ENCODE data around the gene PCAT6.

Gene PCAT6

DNA sequence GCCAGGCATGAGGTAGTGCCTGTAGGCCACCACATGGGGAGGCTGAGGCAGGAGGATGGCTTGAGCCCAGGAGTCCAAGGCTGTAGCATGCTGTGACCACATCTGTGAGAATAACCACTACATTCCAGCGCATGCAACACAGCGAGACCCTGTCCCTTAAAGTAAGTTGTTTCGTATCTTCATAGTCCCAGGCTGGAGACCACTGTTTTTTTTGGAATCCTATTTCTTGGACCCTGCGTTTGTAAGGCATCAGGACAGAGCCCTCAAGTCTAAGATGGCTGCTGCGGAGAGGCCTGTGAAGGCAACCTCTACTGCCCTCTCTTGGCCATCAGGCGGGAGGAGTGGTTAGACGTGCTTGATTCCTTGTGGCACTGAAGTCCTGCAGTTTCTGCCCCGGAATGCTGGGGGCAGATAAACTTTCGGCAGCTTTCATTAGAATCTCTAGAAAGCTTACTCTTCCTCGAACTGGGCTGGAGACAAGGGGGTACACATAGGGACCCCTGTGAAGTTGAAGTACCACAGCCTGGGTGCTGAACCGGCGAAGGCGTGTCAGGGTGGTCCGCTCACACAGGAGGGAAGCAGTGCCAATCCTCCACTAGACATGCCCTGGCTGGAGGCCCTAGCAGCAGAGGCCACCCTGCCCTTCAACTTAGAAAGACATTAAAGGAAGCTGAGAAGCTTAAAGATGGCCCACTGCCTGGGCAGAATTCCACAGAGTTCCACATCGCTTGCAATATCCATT, 41.6 kb downstream of the PCAT6 start:
- Mint-ChIP-seq H3K4me3 (no peak overlapping the region), H3K9me3 (ENCODE audit: low read depth) (no peaks in the 10 kb centered on the region), H3K36me3 (no peaks in the 10 kb centered on the region), H3K27ac (no peak overlapping the region), H3K4me1 (ENCODE audit: low read depth) (no peaks in the 10 kb centered on the region), H3K27me3 (no peaks in the 10 kb centered on the region)

DNA sequence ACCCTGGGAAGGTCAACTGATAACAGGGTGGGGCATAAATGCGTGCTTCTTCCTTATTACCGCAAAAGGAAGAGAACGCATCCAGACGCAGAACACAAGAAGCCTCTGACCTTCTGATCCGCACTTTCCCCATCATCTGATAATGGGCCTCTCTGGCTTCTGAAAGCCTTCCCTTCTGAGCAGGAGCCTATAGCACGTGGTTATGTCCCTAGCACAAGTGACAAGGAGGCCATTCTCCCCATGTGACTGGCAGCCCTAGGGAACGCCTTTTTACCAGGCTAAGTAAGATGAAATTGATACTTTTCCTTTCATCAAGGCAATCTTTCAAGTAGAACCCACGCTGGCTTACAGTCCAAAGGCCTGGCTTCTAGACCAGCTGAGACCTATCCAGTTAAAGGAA, 44.0 kb downstream of the PCAT6 start:
- H3K4me1 Mint-ChIP-seq (ENCODE audit: low read depth) = no peaks in the 10 kb centered on the region
- no peaks in the 10 kb centered on the region for H3K9me3 Mint-ChIP-seq (ENCODE audit: low read depth)

DNA sequence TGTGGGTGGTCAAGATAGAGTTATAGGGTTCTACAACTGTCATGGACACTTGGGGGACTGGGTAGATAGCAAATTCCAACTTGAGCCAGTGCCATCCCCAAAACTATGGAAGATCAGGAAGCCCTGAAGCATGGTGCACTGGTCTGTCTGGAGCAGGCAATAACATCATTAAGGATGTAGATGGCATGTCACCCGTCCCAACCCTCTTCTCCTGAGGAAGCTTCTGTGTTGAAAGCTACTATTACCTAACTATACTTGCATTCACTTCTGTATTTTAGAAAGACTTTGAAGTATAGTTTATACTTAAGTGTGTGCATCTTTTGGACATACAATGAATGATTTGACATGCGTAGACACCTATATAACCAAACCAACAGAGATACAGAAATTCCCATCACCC, 45.3 kb downstream of the PCAT6 start:
- Mint-ChIP-seq H3K9me3 (ENCODE audit: low read depth) (no peaks in the 10 kb centered on the region), H3K27me3 (peaks cover 5% of the 10 kb centered on the region), H3K27ac (no peak overlapping the region), H3K4me3 (no peak overlapping the region), H3K36me3 (no peaks in the 10 kb centered on the region), H3K4me1 (ENCODE audit: low read depth) (peaks cover 4% of the 10 kb centered on the region)

More for the DNA sequence above, 44.0 kb downstream of the PCAT6 start:
- Mint-ChIP-seq H3K36me3 (no peaks in the 10 kb centered on the region), H3K27ac (no peak overlapping the region), H3K4me3 (no peak overlapping the region), H3K27me3 (peaks cover 2% of the 10 kb centered on the region)

DNA sequence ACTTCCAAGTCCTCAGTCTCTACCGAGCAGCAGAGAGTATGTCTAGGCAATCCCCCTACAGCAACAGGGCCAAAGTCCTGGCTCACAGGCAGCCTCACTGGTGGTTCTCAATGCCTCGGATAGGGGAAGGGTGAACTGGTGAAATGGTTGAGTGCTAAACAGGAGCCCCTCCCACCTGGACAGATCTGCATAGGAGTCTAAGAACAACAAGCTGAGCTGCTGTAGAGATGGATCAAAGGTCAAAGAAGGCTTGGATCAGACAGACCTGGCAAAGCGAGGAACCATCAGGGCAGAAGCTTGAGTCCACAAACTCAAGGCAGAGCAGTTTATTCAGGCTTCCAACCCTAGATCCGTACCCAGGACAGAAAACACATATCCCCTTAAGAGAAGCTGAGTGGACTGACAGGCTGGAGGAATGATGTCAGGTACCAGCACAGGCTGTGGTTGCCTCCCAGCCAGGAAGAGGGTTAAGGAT, 46.4 kb downstream of the PCAT6 start:
- no peak overlapping the region for H3K27ac Mint-ChIP-seq
- peaks cover 10% of the 10 kb centered on the region for H3K27me3 Mint-ChIP-seq
- H3K36me3 Mint-ChIP-seq = no peaks in the 10 kb centered on the region
- H3K9me3 Mint-ChIP-seq (ENCODE audit: low read depth) = no peaks in the 10 kb centered on the region
- H3K4me1 Mint-ChIP-seq (ENCODE audit: low read depth) = peaks cover 11% of the 10 kb centered on the region
- H3K4me3 Mint-ChIP-seq = no peak overlapping the region

DNA sequence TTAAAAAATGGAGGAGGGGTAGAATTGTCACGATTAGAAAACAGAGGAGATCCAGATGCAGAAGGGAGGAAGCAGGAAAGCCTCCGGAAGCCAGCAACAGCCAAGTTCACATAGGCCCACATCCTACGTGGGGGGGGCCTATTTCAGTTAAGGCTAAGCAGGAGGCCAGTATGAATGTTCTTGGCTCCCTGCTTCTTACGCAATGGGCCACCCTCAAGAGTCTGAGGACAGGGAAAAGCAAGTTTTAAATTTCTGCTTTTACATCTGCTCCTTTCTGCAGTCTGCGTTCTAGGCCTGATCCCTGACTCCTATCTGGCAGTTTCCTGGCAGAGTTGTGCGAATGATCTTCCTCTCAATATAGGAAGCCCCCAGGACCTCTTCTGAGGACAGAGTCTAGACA, 47.6 kb downstream of the PCAT6 start:
- Mint-ChIP-seq H3K27ac (no peak overlapping the region), H3K36me3 (no peaks in the 10 kb centered on the region), H3K9me3 (ENCODE audit: low read depth) (no peaks in the 10 kb centered on the region), H3K4me1 (ENCODE audit: low read depth) (peaks cover 12% of the 10 kb centered on the region), H3K4me3 (no peak overlapping the region), H3K27me3 (peaks cover 18% of the 10 kb centered on the region)

DNA sequence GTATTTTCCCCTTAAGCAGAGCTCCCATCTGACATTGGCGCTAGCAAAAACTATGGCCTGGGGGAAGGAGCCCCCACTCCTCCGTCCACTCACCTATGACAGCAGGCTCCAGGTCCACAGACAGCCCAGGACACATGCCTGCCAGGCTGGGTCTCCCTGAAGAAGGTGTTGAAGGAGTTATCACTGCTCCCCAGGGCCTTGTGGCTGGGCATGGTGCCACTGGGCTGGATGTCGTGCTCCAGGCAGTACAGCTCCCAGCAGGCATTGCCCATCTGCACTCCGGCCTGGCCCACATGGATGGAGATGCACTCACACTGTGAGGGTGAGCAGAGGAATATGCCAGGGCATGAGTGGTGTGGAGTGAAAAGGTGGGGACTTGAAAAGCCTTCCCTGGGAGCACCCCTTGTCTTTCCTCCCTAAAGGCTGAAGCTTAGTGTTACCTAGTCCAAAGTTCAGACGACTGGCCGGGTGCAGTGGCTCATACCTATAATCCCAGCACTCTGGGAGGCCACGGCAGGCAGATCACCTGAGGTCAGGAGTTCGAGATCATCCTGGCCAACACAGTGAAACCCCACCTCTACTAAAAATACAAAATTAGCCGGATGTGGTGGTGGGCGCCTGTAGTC, 48.1 kb downstream of the PCAT6 start:
- H3K27ac Mint-ChIP-seq = no peak overlapping the region
- peaks cover 12% of the 10 kb centered on the region for H3K4me1 Mint-ChIP-seq (ENCODE audit: low read depth)
- H3K4me3 Mint-ChIP-seq = no peak overlapping the region
- no peaks in the 10 kb centered on the region for H3K9me3 Mint-ChIP-seq (ENCODE audit: low read depth)
- H3K27me3 Mint-ChIP-seq = peaks cover 18% of the 10 kb centered on the region
- no peaks in the 10 kb centered on the region for H3K36me3 Mint-ChIP-seq

DNA sequence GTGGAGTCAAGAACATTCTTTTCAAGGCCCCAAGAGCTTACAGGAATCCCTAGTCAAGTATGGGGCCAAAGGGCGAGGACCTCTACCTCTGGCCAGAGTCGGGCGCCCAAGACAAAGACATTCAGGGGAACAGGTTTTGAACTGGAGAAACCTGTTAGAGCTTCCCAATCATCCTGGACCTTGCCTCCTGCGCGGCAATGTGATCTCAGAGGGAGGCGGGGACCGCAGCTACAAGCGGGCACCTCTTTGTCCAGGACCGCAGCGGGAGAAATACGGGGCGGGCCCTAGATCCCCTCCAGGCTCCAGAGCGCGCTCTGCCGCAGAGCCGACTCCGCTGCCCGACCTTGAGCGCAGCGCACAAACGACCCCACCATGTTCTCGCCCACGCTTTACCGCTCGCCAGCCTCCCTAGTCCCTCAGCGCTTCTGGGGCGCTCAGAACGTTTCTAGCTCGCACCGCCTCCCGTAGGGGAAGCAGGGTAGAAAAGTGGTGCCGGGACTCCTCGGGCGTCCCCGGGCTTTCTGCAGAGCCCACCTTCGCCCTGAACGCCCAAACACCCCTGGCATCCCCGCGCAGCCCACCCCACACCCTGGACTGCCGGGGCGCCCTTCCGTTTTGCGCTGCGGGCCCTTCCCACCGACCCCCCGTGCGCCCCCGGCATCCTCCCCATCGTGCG, 50.1 kb downstream of the PCAT6 start:
- peak overlapping the region; percentile 28 for H3K27ac Mint-ChIP-seq

More for the DNA sequence above, 50.1 kb downstream of the PCAT6 start:
- Mint-ChIP-seq H3K4me1 (ENCODE audit: low read depth) (peaks cover 12% of the 10 kb centered on the region), H3K9me3 (ENCODE audit: low read depth) (no peaks in the 10 kb centered on the region), H3K27me3 (peaks cover 25% of the 10 kb centered on the region), H3K4me3 (peak overlapping the region; percentile 81), H3K36me3 (no peaks in the 10 kb centered on the region)

Data from activated naive CD8-positive, alpha-beta T cell (primary cell).